Embryonic facial prominence (tissue), 1 donor: Measurements from ENCODE around the gene TXN2.
"Not testable (repeated sequence)": the region's sequence is repeated elsewhere in the genome, so short reads cannot be mapped to it uniquely, and the experiment has no call there.

Experiments used
- DNase-seq: peaks from one replicate; pipeline ENCODE4 v3.0.0-alpha.2; 2016; ENCODE audit errors: extremely low spot score

Gene TXN2

DNA sequence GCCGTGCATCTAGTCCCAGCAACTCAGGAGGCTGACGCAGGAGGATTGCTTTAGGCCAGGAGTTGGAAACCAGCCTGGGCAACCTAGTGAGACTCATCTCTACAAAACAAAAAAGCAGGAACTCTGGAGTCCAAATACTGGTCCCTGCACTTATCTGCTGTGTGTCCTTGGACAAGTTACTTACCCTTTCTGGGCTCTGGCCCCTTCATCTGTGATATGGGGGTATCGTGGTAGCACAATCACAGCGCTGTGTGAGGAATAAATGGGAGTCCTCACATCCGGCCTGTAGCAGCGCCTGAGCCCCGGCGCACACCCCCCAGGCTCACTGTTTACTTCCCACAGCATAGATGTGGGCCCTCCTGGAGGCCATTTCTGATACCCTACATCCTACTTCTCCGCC is 49.5 kb downstream of the TXN2 start:
- no peak for DNase-seq

DNA sequence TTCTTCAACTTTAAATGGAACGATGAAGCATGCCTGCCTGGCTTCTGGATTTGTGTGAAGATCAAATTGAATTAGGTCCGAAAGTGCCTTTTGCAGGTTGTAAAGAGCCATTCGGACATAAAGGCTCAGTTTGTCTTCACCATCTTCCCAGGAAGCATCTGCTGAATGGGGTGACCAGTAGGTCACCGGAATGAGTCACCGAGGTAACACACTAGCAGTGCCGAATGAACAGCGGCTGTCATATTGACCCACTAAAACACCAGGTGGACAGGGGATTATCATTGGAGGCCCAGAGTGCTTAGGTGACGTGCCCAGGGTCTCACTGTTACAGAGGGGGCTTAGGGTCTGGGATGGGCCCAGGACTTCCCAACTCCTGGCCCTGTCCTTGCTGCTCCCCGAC is 50.6 kb downstream of the TXN2 start:
- no peak for DNase-seq

- not testable (repeated sequence) for DNase-seq
Observed at GRCh38 chr22:36427952-36428351, 53.5 kb downstream of the TXN2 start.

- no peak for DNase-seq
Observed at GRCh38 chr22:36425977-36426523, 55.4 kb downstream of the TXN2 start.

- no peak for DNase-seq
Observed at GRCh38 chr22:36424901-36425579, 56.4 kb downstream of the TXN2 start.

DNA sequence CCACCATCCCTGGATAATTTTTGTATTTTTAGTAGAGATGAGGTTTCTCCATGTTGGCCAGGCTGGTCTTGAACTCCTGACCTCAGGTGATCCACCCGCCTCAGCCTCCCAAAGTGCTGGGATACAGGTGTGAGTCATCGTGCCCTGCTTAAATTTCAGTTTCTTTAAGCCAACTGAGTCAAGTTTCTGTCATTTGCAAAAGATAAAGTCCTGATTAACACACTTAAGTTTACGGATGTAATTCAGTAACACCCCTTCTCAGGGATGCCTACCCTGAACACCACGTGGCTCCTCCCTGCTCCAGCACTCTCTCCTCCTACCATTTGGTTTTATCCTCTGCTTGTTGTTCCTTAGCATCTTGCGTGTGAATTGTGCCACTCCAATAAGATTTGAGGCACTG is 57.0 kb downstream of the TXN2 start:
- not testable (repeated sequence) for DNase-seq

- DNase-seq = no peak
Observed at GRCh38 chr22:36423461-36424404, 57.7 kb downstream of the TXN2 start.

GRCh38 chr22:36422287-36423014 is 59.0 kb downstream of the TXN2 start:
- no peak for DNase-seq

- DNase-seq = no peak
Observed at GRCh38 chr22:36419912-36420882, 61.2 kb downstream of the TXN2 start.

GRCh38 chr22:36419177-36419911 is 62.1 kb downstream of the TXN2 start:
- no peak for DNase-seq

DNA sequence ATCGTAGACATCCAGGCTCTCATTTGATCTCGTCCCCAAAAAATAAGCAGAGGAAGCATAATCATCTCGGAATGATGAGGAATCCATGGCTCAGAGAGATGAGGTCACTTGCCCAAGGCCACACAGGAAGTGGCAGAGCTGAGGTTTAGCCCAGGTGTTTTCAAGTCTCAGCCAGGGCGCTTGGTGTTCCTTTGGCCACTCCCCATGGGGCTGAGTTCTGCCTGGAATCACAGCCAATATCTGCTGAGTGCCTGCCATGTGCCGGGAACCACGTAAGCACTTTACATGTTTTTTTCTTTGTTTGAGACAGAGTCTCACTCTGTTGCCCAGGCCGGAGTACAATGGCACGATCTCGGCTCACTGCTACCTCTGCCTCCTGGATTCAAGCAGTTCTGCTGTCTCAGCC is 64.2 kb downstream of the TXN2 start:
- no peak for DNase-seq
